Activated CD8-positive, alpha-beta memory T cell treated with anti-CD3 and anti-CD28 coated beads for 36 hours (primary cell): ENCODE results near the gene MAPK1. TPM values are rescaled to one million over a fixed set of nuclear protein-coding genes. Genes with fewer than 3 reads are reported as not detected.
"Not testable (repeated sequence)": the region's sequence is repeated elsewhere in the genome, so short reads cannot be mapped to it uniquely, and the experiment has no call there.

ENCODE experiments used
- CTCF ChIA-PET: fragments of 350-600 bp; sonication (Branson Sonifier 250); formaldehyde crosslinking; loops from one replicate; lab custom pipeline; 2021; ENCODE audit warnings: antibody characterized with exemption; lab: Charles Lee
- POLR2A ChIA-PET: fragments of 350-600 bp; sonication (Branson Sonifier 250); formaldehyde crosslinking; loops from one replicate; lab custom pipeline; 2021; ENCODE audit warnings: antibody characterized with exemption; lab: Charles Lee
- total RNA-seq, 2 experiments: library from RNA; stranded (reverse); gene quantifications; one replicate each; pipeline ENCODE4 v1.2.3, GENCODE V29; 2021

Gene MAPK1
- total RNA-seq, 2 experiments from 2014 or later: 115 to 117 TPM

- POLR2A ChIA-PET: no interaction called here
- CTCF ChIA-PET: interaction anchor here (1.6 kb wide), 1 partner anchor 16 kb away, joined by 3 read pairs; no protein-coding TSS in a partner anchor
Measured at GRCh38 chr22:21832291-21833290, 34.9 kb downstream of the MAPK1 start.

- CTCF ChIA-PET: no interaction called here
- POLR2A ChIA-PET: no interaction called here
Measured at GRCh38 chr22:21829523-21829922, 37.9 kb downstream of the MAPK1 start.

DNA sequence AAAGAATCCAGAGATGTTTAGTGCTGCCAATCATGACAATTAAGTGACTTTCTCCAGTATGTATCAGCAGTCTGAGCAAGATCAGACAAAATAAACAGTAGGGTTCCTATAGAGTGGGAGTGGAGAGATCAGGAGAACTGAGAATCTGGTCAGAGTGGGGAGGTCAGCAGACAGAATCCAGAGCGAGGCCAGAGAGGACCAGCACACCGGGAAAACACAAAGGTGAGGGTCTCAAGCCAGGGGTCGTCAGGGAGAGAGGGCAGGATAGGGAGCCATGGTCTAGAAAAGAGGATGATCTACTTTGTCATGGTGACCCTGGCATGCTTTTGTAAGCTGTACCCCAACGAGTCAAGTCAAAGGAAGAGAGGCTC is 39.2 kb downstream of the MAPK1 start:
- POLR2A ChIA-PET: no interaction called here
- CTCF ChIA-PET: no interaction called here

DNA sequence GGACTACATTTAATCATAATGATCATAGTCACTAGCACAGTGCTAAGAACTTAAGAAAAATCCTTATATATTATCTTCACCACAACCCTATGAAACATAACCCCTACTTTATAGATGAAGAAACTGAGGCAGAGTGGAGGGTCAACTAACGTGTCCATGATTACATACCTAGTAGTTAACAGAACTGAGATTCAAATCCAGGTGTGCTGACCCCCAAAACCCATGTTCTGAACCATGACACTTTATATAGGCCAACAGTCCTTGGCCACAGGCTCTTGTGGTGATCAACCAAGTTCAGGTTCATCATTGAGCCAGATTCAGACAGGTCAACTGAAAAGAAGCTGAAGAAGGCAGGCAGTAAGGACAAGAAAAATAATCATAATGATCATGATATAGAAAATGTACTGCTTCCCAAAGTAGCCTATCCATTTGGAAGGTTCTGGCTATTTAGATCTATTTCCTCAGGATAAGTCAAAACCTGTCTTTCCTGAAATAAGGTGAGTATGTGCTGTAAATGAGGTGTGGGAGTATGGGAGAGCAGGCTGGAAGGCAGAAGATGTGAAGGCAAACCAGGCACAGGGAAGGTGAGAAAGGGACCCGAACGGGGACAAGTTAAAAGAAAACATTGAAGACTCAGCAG is 39.7 kb downstream of the MAPK1 start:
- CTCF ChIA-PET: no interaction called here
- POLR2A ChIA-PET: no interaction called here

GRCh38 chr22:21826204-21826603 is 41.2 kb downstream of the MAPK1 start:
- ChIA-PET POLR2A (no interaction called here), CTCF (interaction anchor here (0.8 kb wide), 1 partner anchor 36 kb away, joined by 3 read pairs; no protein-coding TSS in a partner anchor)

DNA sequence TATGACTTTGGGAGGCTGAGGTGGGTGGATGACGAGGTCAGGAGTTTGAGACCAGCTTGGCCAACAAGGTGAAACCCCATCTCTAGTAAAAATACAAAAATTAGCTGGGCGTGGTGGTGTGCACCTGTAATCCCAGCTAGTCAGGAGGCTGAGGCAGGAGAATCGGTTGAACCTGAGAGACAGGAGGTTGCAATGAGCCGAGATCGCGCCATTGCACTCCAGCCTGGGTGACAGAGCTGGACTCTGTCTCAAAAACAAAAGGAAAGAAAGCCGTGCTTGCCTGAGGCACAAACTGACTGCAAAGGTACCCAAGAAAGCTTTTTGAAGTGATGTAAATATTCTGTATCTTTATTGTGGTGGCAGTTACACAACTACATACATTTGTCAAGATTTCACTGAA is 42.5 kb downstream of the MAPK1 start:
- CTCF ChIA-PET: not testable (repeated sequence)
- POLR2A ChIA-PET: interaction anchor here (0.5 kb wide), 1 partner anchor 53 kb away, joined by 5 read pairs; no protein-coding TSS in a partner anchor

DNA sequence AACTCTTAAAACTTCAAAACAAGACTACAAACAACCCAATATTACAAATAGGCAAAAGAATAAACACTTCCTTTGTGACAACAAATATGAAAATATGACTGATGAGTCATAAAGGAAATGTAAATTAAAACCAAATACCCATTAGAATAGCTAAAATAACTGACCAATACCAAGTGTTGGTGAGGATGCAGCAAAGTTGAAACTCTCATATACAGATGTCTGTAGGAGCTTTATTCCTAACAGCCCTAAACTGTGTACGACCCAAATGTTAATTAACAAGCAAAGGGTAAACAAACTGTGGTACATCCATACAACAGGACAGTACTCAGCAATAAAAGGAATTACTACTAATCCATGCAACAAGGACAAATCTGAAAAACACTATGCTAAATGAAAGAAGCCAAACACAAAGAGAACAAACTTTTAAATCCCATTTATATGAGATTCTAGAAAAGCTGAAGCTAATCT is 43.0 kb downstream of the MAPK1 start:
- ChIA-PET CTCF (no interaction called here), POLR2A (interaction anchor here (0.6 kb wide), 1 partner anchor 57 kb away, joined by 3 read pairs; no protein-coding TSS in a partner anchor)

- ChIA-PET CTCF (no interaction called here), POLR2A (interaction anchor here (0.6 kb wide), 1 partner anchor 57 kb away, joined by 3 read pairs; no protein-coding TSS in a partner anchor)
Measured at GRCh38 chr22:21823740-21824444, 43.6 kb downstream of the MAPK1 start.

DNA sequence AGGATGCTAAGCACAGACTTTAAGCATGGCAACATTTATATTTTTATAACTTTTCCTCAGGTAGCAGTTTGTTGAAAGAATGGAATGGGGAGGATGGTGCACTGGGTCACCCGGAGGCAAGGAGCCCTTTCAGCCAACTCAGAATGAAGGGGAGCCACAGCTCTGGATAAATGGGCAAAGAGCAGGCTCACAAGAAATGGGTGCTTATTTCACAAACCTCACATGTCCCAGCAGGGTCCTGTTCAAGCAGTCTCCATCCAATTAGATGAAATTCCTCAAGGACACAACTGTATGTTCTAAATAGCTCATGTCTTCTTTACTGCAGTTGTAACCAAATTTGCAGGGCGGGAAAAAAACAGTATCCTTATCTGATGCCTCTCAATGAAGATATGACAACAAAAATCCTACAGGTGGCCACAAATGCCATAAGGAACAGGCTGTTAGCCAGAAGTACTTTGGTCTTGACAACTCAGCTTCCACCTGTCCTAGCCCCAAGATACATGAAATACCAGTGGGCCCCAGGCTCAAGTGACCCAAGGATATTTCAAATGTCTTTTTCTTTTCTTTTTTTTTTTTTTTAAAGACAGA is 48.2 kb downstream of the MAPK1 start:
- CTCF ChIA-PET: interaction anchor here (0.7 kb wide), 1 partner anchor 83 kb away, joined by 3 read pairs; the partner anchor contains the start of gene YPEL1
- POLR2A ChIA-PET: no interaction called here

DNA sequence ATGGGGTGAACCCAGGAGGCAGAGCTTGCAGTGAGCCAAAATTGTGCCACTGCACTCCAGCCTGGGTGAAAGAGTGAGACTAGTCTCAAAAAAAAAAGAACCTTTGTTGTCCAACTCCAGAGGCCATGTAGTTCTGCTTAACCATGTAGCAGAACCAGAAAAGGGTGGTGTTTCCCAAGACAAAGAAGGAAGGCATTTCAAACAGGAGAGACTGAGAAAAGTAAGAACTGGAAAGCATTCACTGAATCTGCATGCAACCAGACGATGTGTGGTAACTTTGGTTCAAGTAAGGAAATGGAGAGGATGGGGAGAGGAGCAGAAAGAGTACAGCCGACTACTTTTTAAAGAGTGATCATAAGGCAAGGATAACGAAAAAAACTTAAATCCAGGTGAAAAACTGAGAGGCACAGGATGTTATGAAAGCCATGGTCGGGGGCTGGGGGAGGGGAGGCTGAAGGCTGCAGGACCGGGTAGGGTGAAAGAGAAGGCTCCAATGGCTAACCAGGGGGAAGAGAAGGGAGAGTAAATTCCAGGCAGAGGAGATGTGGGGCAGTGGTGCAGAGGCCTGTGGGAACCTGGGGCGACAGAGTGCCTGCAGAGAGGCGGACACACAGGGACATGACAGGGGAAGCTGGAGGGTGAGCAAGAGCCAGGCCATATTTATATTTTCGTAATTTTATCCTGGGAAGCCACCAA is 48.8 kb downstream of the MAPK1 start:
- CTCF ChIA-PET: no interaction called here
- POLR2A ChIA-PET: no interaction called here

GRCh38 chr22:21817497-21817853 is 50.0 kb downstream of the MAPK1 start:
- ChIA-PET POLR2A (interaction anchor here (0.6 to 0.7 kb wide), 2 partner anchors 42 to 75 kb away, joined by 3 to 5 read pairs; no protein-coding TSS in a partner anchor), CTCF (interaction anchor here (1.3 to 1.6 kb wide), 2 partner anchors 16 to 49 kb away, joined by 3 read pairs; no protein-coding TSS in a partner anchor)

DNA sequence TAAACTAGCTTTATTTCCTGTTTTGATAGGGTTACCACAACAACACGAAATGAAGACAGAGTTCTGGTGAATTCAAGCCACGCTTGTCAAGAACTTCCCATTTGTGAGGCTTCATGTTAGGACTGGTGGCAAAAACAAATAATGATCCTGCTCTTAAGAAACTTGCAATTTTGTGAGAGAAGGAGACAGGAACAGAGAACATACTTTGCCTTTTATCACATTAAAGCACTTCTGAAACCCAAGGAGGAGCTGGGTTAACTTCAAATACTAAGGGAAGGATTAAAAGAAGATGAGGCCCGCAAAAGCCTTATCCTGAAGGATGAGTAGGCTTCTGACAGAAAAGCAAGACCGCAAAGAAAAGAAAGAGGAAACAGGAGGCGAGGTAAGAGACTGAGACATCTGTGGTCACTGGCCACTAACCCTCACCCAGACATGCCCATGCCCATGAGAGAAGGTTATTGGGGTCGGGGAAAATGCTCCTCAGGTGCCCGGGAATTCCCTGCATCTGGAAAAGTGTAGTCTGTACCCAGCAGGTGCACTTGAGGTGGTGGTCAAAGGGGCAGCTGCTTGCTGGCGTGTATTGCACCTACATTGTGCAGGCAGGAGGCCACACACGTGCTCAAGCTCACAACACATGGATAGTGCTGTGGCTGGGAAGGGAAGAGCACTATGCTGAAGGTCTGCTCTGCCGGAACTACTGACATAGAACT is 50.5 kb downstream of the MAPK1 start:
- CTCF ChIA-PET: interaction anchor here (0.7 to 1.6 kb wide), 3 partner anchors 17 to 65 kb away, joined by 3 read pairs; no protein-coding TSS in a partner anchor
- POLR2A ChIA-PET: interaction anchor here (0.6 to 0.7 kb wide), 2 partner anchors 43 to 74 kb away, joined by 3 to 5 read pairs; no protein-coding TSS in a partner anchor

- CTCF ChIA-PET: interaction anchor here (0.7 to 1.6 kb wide), 2 partner anchors 17 to 64 kb away, joined by 3 read pairs; no protein-coding TSS in a partner anchor
- POLR2A ChIA-PET: no interaction called here
Measured at GRCh38 chr22:21816472-21816786, 51.0 kb downstream of the MAPK1 start.

DNA sequence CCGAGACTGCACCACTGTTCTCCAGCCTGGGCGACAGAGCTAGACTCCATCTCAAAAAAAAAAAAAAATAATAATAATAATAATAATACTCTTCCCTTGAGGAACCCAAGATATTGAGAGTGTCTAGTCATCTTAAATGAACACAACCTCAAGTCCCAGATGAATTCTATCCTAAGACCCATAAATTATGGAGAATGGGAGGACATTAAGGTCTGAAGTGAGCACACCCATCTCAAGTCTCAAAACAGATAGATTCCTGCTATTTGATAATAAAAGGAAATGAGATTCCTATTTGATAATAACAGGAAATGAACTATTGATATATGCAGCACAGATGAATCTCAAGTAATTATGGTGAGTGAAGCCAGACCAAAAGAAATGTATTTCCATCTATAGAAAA is 51.5 kb downstream of the MAPK1 start:
- CTCF ChIA-PET: interaction anchor here (0.7 to 1.6 kb wide), 2 partner anchors 18 to 21 kb away, joined by 3 to 5 read pairs; no protein-coding TSS in a partner anchor
- POLR2A ChIA-PET: no interaction called here

DNA sequence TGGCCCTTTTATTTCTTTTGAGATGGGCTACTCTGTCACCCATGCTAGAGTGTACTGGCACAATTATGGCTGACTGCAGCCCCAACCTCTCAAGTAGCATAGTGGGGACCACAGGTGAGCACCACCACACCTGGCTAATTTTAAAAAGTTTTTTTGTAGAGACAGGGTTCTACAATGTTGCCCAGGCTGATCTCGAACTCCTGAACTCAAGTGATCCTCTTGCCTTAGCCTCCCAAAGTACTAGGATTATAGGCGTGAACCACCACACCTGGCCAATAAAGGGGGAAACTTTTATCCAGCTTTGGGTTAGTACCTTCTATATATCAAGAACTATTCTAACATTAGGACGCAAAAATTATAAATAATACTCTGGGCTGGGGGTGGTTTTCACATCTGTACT is 52.1 kb downstream of the MAPK1 start:
- POLR2A ChIA-PET: no interaction called here

DNA sequence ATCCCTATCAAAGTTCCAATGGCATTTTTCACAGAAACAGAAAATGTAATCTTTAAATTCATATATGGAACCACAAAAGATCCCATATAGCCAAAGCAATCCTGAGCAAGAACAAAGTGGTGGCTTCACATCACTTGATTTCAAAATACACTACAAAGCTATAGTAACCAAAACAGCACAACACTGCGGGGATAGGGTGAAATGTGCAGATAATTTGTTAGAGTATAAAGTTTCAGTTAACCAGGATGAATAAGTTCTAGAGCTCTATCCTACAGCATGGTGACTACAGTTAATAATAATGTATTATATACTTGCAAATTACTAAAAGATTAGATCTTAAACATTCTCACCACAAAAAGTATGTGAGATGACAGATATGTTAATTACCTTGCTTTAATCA is 55.5 kb downstream of the MAPK1 start:
- ChIA-PET POLR2A (no interaction called here), CTCF (no interaction called here)

More for the DNA sequence above, 52.1 kb downstream of the MAPK1 start:
- CTCF ChIA-PET: interaction anchor here (0.7 kb wide), 1 partner anchor 22 kb away, joined by 5 read pairs; no protein-coding TSS in a partner anchor
